A673 (cell line): ENCODE results near the gene RCC2.
"Not testable (repeated sequence)": the region's sequence is repeated elsewhere in the genome, so short reads cannot be mapped to it uniquely, and the experiment has no call there.

Source experiments
- CTCF ChIP-seq: fragments of 300-800, 200-600 bp; sonication (generic); conservative IDR thresholded peaks from 2 replicates; pipeline ENCODE4 v1.5.1; 2017; ENCODE audit warnings: low read depth, mild to moderate bottlenecking, antibody characterized with exemption, low read length, moderate library complexity, mixed read lengths
- EZH2 ChIP-seq: fragments of 200-600 bp; sonication (generic); IDR thresholded peaks from 2 replicates; pipeline ENCODE4 v1.6.1; 2017; ENCODE audit warnings: borderline replicate concordance, low read depth, mild to moderate bottlenecking, mixed read lengths, antibody characterized with exemption, low read length; ENCODE audit not compliant: poor library complexity, severe bottlenecking

- TF ChIP-seq CTCF, EZH2: not testable (repeated sequence)
These were observed 42.5 kb upstream of the RCC2 start for GRCh38 chr1:17481981-17482380.
